SK-N-SH (cell line): Measurements from ENCODE around the gene PRDX5. TPM values are rescaled to one million over a fixed set of nuclear protein-coding genes. Genes with fewer than 3 reads are reported as not detected.

Source experiments
- CTCF ChIA-PET: fragments of 300-600, 350-600 bp; formaldehyde crosslinking; extraction: SDS; loops from one replicate; lab custom pipeline; 2021; lab: Yijun Ruan, JAX
- POLR2A ChIA-PET: fragments of 350-600 bp; sonication (Branson Sonifier 250); formaldehyde crosslinking; extraction: SDS; loops from one replicate; lab custom pipeline; 2020; ENCODE audit warnings: antibody characterized with exemption, inconsistent platforms; lab: Yijun Ruan, JAX
- DNase-seq: peaks from one replicate; pipeline ENCODE4 v3.0.0; 2012
- H2AFZ ChIP-seq: fragments of 200-600 bp; sonication (generic); 2 replicates; pipeline ENCODE4 v1.8.1; 2016; ENCODE audit warnings: antibody characterized with exemption, mild to moderate bottlenecking, low read depth
- H3F3A ChIP-seq: fragments of 200-600 bp; sonication (generic); replicated peaks from 2 replicates; pipeline ENCODE3; 2016; ENCODE audit warnings: antibody characterized with exemption, mild to moderate bottlenecking; ENCODE audit not compliant: insufficient read depth
- H3K27ac ChIP-seq, 2 experiments: fragments of 200-500 bp in 1 of 2; fragments of 200-600 bp in 1 of 2; sonication (Bioruptor generic) in 1 of 2; sonication (generic), shearing (Covaris generic) in 1 of 2; 2 replicates each; pipeline versions ENCODE4 v1.5.1 to v1.6.1; 2014 to 2016; ENCODE audit warnings: low read depth in 2 of 2, inconsistent platforms in 1 of 2, low read length in 1 of 2, mild to moderate bottlenecking in 1 of 2, mixed read lengths in 1 of 2
- H3K27me3 ChIP-seq: fragments of 200-600 bp; sonication (generic), shearing (Covaris generic); 2 replicates; pipeline ENCODE4 v1.6.1; 2016; ENCODE audit warnings: mixed run types; ENCODE audit not compliant: insufficient read depth
- H3K36me3 ChIP-seq, 2 experiments: fragments of 200-500 bp in 1 of 2; fragments of 200-600 bp in 1 of 2; sonication (Bioruptor generic) in 1 of 2; sonication (generic) in 1 of 2; replicated peaks in 1 of 2; 2 replicates each; pipeline versions ENCODE3 to v1.5.1; 2014 to 2016; ENCODE audit warnings: low read length in 1 of 2, mild to moderate bottlenecking in 1 of 2; ENCODE audit not compliant: insufficient read depth in 2 of 2, control insufficient read depth in 1 of 2
- H3K4me1 ChIP-seq, 2 experiments: fragments of 200-500 bp in 1 of 2; fragments of 200-600 bp in 1 of 2; sonication (Bioruptor generic) in 1 of 2; sonication (generic), shearing (Covaris generic) in 1 of 2; 2 replicates each; pipeline versions ENCODE4 v1.5.1 to v1.6.1; 2014 to 2016; ENCODE audit warnings: low read depth in 1 of 2, low read length in 1 of 2, mixed run types in 1 of 2; ENCODE audit not compliant: insufficient read depth in 2 of 2, control insufficient read depth in 1 of 2
- H3K4me2 ChIP-seq: fragments of 200-600 bp; sonication (generic), shearing (Covaris generic); 2 replicates; pipeline ENCODE4 v1.6.1; 2017; ENCODE audit warnings: mixed run types
- H3K4me3 ChIP-seq, 2 experiments: fragments of 200-500 bp in 1 of 2; fragments of 200-600 bp in 1 of 2; sonication (Bioruptor generic) in 1 of 2; sonication (generic), shearing (Covaris generic) in 1 of 2; 2 replicates each; pipeline versions ENCODE4 v1.5.1 to v1.8.1; 2014 to 2016; ENCODE audit warnings: low read depth in 2 of 2, inconsistent platforms in 1 of 2, low read length in 1 of 2, mild to moderate bottlenecking in 1 of 2, mixed read lengths in 1 of 2, moderate library complexity in 1 of 2
- H3K79me2 ChIP-seq: fragments of 200-600 bp; sonication (generic); 2 replicates; pipeline ENCODE4 v1.8.1; 2017; ENCODE audit warnings: mild to moderate bottlenecking; ENCODE audit not compliant: insufficient read depth
- H3K9ac ChIP-seq: fragments of 200-600 bp; sonication (generic); 2 replicates; pipeline ENCODE4 v1.6.1; 2017; ENCODE audit warnings: mixed run types
- H3K9me2 ChIP-seq: fragments of 200-600 bp; sonication (generic); 2 replicates; pipeline ENCODE4 v1.6.1; 2017; ENCODE audit warnings: mixed run types
- H3K9me3 ChIP-seq: fragments of 200-600 bp; sonication (generic); 2 replicates; pipeline ENCODE4 v1.6.1; 2017; ENCODE audit warnings: mixed run types, mild to moderate bottlenecking, moderate library complexity
- H4K20me1 ChIP-seq: fragments of 200-600 bp; sonication (generic); 2 replicates; pipeline ENCODE4 v1.6.1; 2017; ENCODE audit warnings: mild to moderate bottlenecking, mixed run types; ENCODE audit not compliant: insufficient read depth
- CHD2 ChIP-seq: fragments of 150-350 bp; IDR thresholded peaks from 2 replicates; pipeline ENCODE4 v1.6.1; 2018; ENCODE audit warnings: low read length; ENCODE audit not compliant: partially characterized antibody
- EZH2phosphoT487 ChIP-seq: fragments of 200-600 bp; sonication (generic); IDR thresholded peaks from 2 replicates; pipeline ENCODE4 v1.6.1; 2017; ENCODE audit warnings: low read depth, mixed run types, mild to moderate bottlenecking, antibody characterized with exemption, moderate library complexity, borderline replicate concordance
- GABPA ChIP-seq: IDR thresholded peaks from 2 replicates; pipeline ENCODE4 v1.4.0; 2012; ENCODE audit warnings: low read depth, mild to moderate bottlenecking
- NRF1 ChIP-seq: IDR thresholded peaks from 2 replicates; pipeline ENCODE4 v1.6.1; 2012; ENCODE audit warnings: low read depth, mild to moderate bottlenecking, low read length
- POLR2AphosphoS5 ChIP-seq: IDR thresholded peaks from 2 replicates; pipeline ENCODE4 v1.6.1; 2012; ENCODE audit warnings: low read depth, low read length
- RAD21 ChIP-seq: IDR thresholded peaks from 2 replicates; pipeline ENCODE4 v1.6.1; 2012; ENCODE audit warnings: mild to moderate bottlenecking, low read length
- RXRA ChIP-seq: IDR thresholded peaks from 2 replicates; pipeline ENCODE4 v1.4.0; 2012; ENCODE audit warnings: low read depth, mild to moderate bottlenecking, borderline replicate concordance
- TAF1 ChIP-seq: IDR thresholded peaks from 2 replicates; pipeline ENCODE4 v1.6.1; 2012; ENCODE audit warnings: low read depth, mild to moderate bottlenecking, low read length, moderate library complexity, borderline replicate concordance
- WGBS: methylation state at CpG from one replicate; pipeline ENCODE4 v1.1.6; 2017; ENCODE audit warnings: low lambda C conversion rate; 5-methylcytosine and 5-hydroxymethylcytosine counted together
- polyA plus RNA-seq, 3 experiments: library from polyadenylated mRNA; depleted of rRNA; stranded (reverse); fragments of >200 nt; gene quantifications; 2 replicates each; pipeline ENCODE4 v1.2.3, GENCODE V29; 2012
- TF ChIP-seq, protein P1 (sequence below): fragments of 200-600 bp; sonication (generic); IDR thresholded peaks from 2 replicates; pipeline ENCODE4 v1.6.1; 2017; ENCODE audit warnings: antibody characterized with exemption, mild to moderate bottlenecking, moderate library complexity
- TF ChIP-seq, protein P2 (sequence below): IDR thresholded peaks from 2 replicates; pipeline ENCODE4; 2012
- TF ChIP-seq, protein P3 (sequence below): fragments of 150-350 bp; IDR thresholded peaks from 2 replicates; pipeline ENCODE4 v1.6.1; 2017; ENCODE audit warnings: antibody characterized with exemption, low read length, low read depth, borderline replicate concordance

Gene PRDX5
- polyA plus RNA-seq, 1 of the 3 experiments (the other 2 are of a cell fraction), result 1,000 TPM

DNA sequence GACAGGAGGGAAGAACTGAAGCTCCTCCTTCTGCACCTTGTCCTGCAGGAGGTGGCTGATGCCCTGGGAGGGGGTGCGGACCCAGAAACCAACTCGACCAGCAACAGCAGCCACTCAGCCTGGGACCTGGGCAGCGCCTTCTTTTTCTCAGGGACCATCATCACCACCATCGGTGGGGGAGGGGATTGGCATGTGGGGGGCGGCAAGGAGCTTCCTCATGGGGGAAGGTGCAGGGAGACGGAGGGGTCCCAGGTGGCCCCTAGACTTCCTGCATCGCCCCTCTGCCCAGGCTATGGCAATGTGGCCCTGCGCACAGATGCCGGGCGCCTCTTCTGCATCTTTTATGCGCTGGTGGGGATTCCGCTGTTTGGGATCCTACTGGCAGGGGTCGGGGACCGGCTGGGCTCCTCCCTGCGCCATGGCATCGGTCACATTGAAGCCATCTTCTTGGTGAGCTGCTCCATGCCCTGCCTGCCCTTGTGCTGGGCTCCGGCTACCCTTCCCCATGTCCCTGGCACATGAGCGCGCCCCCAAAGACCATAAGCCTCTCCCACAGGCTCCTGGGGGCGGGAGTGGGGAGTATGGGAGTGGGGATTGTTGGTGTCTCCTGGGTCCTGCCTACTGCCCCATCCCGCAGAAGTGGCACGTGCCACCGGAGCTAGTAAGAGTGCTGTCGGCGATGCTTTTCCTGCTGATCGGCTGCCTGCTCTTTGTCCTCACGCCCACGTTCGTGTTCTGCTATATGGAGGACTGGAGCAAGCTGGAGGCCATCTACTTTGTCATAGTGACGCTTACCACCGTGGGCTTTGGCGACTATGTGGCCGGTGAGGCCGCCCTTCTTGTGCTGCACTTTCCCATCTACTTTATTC lies 20.9 kb upstream of the PRDX5 start (continued):
- no peak for TF ChIP-seq RXRA
- TF ChIP-seq, protein P1, sequence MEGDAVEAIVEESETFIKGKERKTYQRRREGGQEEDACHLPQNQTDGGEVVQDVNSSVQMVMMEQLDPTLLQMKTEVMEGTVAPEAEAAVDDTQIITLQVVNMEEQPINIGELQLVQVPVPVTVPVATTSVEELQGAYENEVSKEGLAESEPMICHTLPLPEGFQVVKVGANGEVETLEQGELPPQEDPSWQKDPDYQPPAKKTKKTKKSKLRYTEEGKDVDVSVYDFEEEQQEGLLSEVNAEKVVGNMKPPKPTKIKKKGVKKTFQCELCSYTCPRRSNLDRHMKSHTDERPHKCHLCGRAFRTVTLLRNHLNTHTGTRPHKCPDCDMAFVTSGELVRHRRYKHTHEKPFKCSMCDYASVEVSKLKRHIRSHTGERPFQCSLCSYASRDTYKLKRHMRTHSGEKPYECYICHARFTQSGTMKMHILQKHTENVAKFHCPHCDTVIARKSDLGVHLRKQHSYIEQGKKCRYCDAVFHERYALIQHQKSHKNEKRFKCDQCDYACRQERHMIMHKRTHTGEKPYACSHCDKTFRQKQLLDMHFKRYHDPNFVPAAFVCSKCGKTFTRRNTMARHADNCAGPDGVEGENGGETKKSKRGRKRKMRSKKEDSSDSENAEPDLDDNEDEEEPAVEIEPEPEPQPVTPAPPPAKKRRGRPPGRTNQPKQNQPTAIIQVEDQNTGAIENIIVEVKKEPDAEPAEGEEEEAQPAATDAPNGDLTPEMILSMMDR, result no peak
- TF ChIP-seq, protein P2, sequence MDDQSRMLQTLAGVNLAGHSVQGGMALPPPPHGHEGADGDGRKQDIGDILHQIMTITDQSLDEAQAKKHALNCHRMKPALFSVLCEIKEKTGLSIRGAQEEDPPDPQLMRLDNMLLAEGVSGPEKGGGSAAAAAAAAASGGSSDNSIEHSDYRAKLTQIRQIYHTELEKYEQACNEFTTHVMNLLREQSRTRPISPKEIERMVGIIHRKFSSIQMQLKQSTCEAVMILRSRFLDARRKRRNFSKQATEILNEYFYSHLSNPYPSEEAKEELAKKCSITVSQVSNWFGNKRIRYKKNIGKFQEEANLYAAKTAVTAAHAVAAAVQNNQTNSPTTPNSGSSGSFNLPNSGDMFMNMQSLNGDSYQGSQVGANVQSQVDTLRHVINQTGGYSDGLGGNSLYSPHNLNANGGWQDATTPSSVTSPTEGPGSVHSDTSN, result no peak

DNA sequence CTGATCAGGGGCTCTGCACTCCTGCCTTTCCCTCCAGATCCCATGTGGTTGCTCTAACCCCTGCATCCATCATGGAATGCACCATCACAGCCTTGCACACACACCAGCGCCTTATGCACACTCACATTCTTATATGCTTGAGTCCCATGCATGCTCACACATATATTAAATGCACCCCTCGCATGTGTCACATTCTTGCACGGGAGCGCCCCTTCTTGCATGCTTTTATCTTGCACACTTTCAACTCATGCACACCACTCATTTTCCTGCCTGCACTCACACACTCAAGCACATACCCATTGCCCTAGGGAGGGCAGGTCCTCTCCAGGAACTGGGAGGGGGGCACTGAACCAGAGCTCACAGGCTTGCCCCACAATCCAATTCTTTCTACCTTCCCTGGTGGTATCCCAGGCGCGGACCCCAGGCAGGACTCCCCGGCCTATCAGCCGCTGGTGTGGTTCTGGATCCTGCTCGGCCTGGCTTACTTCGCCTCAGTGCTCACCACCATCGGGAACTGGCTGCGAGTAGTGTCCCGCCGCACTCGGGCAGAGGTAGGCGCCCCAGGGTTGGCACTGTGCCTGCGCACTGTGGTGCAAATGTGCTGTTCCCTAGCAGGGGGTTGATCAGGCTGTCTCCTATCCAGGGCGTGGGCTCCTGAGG lies 20.1 kb upstream of the PRDX5 start:
- Histone ChIP-seq H3K9me3 (no peaks in the 10 kb centered on the region), H3K4me1 (no peaks in the 10 kb centered on the region), H3K27me3 (peaks cover 5% of the 10 kb centered on the region; the same call in 1 of the 2 replicates), H2AFZ (no peak overlapping the region), H3F3A (peaks cover under 1% of the 10 kb centered on the region), H4K20me1 (no peaks in the 10 kb centered on the region), H3K9ac (no peak overlapping the region), H3K4me2 (no peak overlapping the region), H3K27ac (no peak overlapping the region), H3K4me3 (no peak overlapping the region), H3K79me2 (no peaks in the 10 kb centered on the region), H3K9me2 (no peaks in the 10 kb centered on the region), H3K36me3 (no peaks in the 10 kb centered on the region)
- TF ChIP-seq RAD21 (no peak), CHD2 (no peak), EZH2phosphoT487 (no peak), NRF1 (no peak), POLR2AphosphoS5 (no peak), TAF1 (no peak), GABPA (no peak)
- TF ChIP-seq, protein P3, sequence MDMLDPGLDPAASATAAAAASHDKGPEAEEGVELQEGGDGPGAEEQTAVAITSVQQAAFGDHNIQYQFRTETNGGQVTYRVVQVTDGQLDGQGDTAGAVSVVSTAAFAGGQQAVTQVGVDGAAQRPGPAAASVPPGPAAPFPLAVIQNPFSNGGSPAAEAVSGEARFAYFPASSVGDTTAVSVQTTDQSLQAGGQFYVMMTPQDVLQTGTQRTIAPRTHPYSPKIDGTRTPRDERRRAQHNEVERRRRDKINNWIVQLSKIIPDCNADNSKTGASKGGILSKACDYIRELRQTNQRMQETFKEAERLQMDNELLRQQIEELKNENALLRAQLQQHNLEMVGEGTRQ, result no peak
- DNase-seq, result no peak
- POLR2A ChIA-PET, result no interaction called here
- CTCF ChIA-PET, result interaction anchor here (0.9 to 1.9 kb wide), 3 partner anchors 13 to 47 kb away, joined by 3 to 12 read pairs (median 5); partner anchors contain the start of genes BAD and GPR137
- WGBS, result 83% methylated on average over 13 of the region's 18 CpGs
